Neural cell (in vitro differentiated cells): ENCODE data around the gene CFAP47. TPM values are rescaled to one million over a fixed set of nuclear protein-coding genes. Genes with fewer than 3 reads are reported as not detected.
A peak's percentile ranks its signal among the peaks of the same experiment; 100 is the strongest.

Experiments
- H2AFZ ChIP-seq: fragments of 200-600, 300-800 bp; sonication (generic), shearing (Covaris generic); 2 replicates; pipeline ENCODE4 v1.6.0; 2014; ENCODE audit warnings: low read depth, mild to moderate bottlenecking, antibody characterized with exemption, low read length, moderate library complexity
- H3F3A ChIP-seq: fragments of 200-600 bp; shearing (Covaris generic); 2 replicates; pipeline ENCODE4 v1.6.1; 2016; ENCODE audit warnings: mild to moderate bottlenecking, moderate library complexity, mixed read lengths, antibody characterized with exemption, low read length; ENCODE audit not compliant: insufficient read depth, poor library complexity, severe bottlenecking
- H3K27ac ChIP-seq: fragments of 200-600, 300-800 bp; sonication (generic), shearing (Covaris generic); 2 replicates; pipeline ENCODE4 v1.5.1; 2014; ENCODE audit warnings: mild to moderate bottlenecking, low read length, moderate library complexity
- H3K27me3 ChIP-seq: fragments of 300-800, 200-600 bp; sonication (generic), shearing (Covaris generic); 2 replicates; pipeline ENCODE4 v1.6.0; 2014; ENCODE audit warnings: mild to moderate bottlenecking, low read depth, low read length, moderate library complexity; ENCODE audit not compliant: insufficient read depth
- H3K36me3 ChIP-seq: fragments of 300-800, 200-600 bp; sonication (generic), shearing (Covaris generic); 2 replicates; pipeline ENCODE4 v1.5.1; 2014; ENCODE audit warnings: mild to moderate bottlenecking, antibody characterized with exemption, low read length, moderate library complexity; ENCODE audit not compliant: insufficient read depth
- H3K4me2 ChIP-seq: fragments of 300-800, 200-600 bp; sonication (generic), shearing (Covaris generic); 2 replicates; pipeline ENCODE4 v1.6.0; 2014; ENCODE audit warnings: mild to moderate bottlenecking, low read length
- H3K4me3 ChIP-seq: fragments of 300-800, 200-600 bp; sonication (generic), shearing (Covaris generic); 2 replicates; pipeline ENCODE4 v1.5.1; 2014; ENCODE audit warnings: mild to moderate bottlenecking, low read length, moderate library complexity
- H3K79me2 ChIP-seq: fragments of 200-600 bp; shearing (Covaris generic); replicated peaks from 2 replicates; pipeline ENCODE4 v1.6.0; 2014; ENCODE audit warnings: mild to moderate bottlenecking, low read length, moderate library complexity; ENCODE audit not compliant: insufficient read depth
- H3K9ac ChIP-seq: fragments of 300-800, 200-600 bp; sonication (generic), shearing (Covaris generic); 2 replicates; pipeline ENCODE4 v1.6.1; 2016; ENCODE audit warnings: mild to moderate bottlenecking, low read length, mixed read lengths
- H3K9me2 ChIP-seq: fragments of 200-600 bp; shearing (Covaris generic); 2 replicates; pipeline ENCODE4 v1.6.1; 2016; ENCODE audit warnings: mild to moderate bottlenecking, low read length, mixed read lengths; ENCODE audit not compliant: insufficient read depth
- H3K9me3 ChIP-seq: fragments of 200-600, 300-800 bp; sonication (generic), shearing (Covaris generic); 2 replicates; pipeline ENCODE4 v1.6.1; 2016; ENCODE audit warnings: mild to moderate bottlenecking, mixed run types, low read length, moderate library complexity, mixed read lengths
- H4K20me1 ChIP-seq: fragments of 200-600 bp; shearing (Covaris generic); 2 replicates; pipeline ENCODE4 v1.6.1; 2016; ENCODE audit warnings: mild to moderate bottlenecking, mixed run types; ENCODE audit not compliant: insufficient read depth
- EP300 ChIP-seq: fragments of 450-650 bp; conservative IDR thresholded peaks from 2 replicates; pipeline ENCODE4 v1.6.1; 2014; ENCODE audit warnings: antibody characterized with exemption, mild to moderate bottlenecking, moderate library complexity; ENCODE audit not compliant: poor library complexity, severe bottlenecking
- EZH2 ChIP-seq: fragments of 200-600, 300-800 bp; shearing (Covaris generic), sonication (generic); IDR thresholded peaks from 2 replicates; pipeline ENCODE4 v1.6.1; 2014; ENCODE audit warnings: antibody characterized with exemption, low read length, borderline replicate concordance, mild to moderate bottlenecking; ENCODE audit not compliant: insufficient read depth, poor library complexity, severe bottlenecking
- MXI1 ChIP-seq: fragments of 450-650 bp; conservative IDR thresholded peaks from 2 replicates; pipeline ENCODE4 v1.6.1; 2014; ENCODE audit warnings: antibody characterized with exemption, mild to moderate bottlenecking; ENCODE audit not compliant: poor library complexity, severe bottlenecking
- POLR2AphosphoS5 ChIP-seq: IDR thresholded peaks from 2 replicates; pipeline ENCODE4 v1.6.1; 2012
- RAD21 ChIP-seq: fragments of 450-650 bp; conservative IDR thresholded peaks from 2 replicates; pipeline ENCODE4 v1.6.1; 2014; ENCODE audit warnings: antibody characterized with exemption, mild to moderate bottlenecking, moderate library complexity
- SMC3 ChIP-seq: fragments of 450-650 bp; conservative IDR thresholded peaks from 2 replicates; pipeline ENCODE4 v1.6.1; 2014; ENCODE audit warnings: antibody characterized with exemption, mild to moderate bottlenecking, moderate library complexity; ENCODE audit not compliant: poor library complexity
- TAF1 ChIP-seq: IDR thresholded peaks from 2 replicates; pipeline ENCODE4 v1.6.1; 2012; ENCODE audit warnings: low read depth
- polyA plus RNA-seq: library from polyadenylated mRNA; depleted of rRNA; stranded (reverse); fragments of >200 nt; gene quantifications from 2 replicates; pipeline ENCODE4 v1.2.3, GENCODE V29; 2014
- TF ChIP-seq, protein P1 (sequence below): fragments of 450-650 bp; IDR thresholded peaks from 2 replicates; pipeline ENCODE4 v1.5.1; 2014; ENCODE audit warnings: antibody characterized with exemption, mild to moderate bottlenecking, moderate library complexity; ENCODE audit not compliant: poor library complexity, severe bottlenecking
- TF ChIP-seq, protein P2 (sequence below): IDR thresholded peaks from 2 replicates; pipeline ENCODE4 v1.6.1; 2012; ENCODE audit warnings: borderline replicate concordance

CFAP47 gene
- polyA plus RNA-seq, 1 donor from 2014 or later: not detected

DNA sequence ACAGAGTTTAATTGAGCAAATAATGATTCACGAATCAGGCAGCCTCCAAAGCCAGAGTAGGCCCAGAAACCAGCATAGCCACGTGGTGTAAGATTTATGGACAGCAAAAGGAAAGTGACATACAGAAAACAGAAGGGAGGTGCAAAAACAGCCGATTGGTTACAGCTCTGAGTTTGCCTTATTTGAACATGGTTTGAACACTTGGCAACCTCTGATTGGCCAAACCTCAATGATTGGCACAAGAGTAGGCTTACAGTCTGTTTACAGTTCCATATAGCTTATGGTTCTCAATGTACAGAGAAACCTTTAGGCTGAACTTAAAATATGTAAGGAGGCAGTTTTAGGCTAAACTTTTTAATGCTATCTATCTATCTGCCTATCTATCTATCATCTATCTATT is 394.8 kb downstream of the CFAP47 start:
- Histone ChIP-seq H3K27me3 (no peaks in the 10 kb centered on the region), H3K79me2 (no peaks in the 10 kb centered on the region), H3K4me3 (no peak overlapping the region), H3K9me3 (no peaks in the 10 kb centered on the region), H3F3A (no peaks in the 10 kb centered on the region), H3K27ac (no peak overlapping the region), H3K9ac (no peak overlapping the region), H3K4me2 (no peak overlapping the region), H3K9me2 (no peaks in the 10 kb centered on the region), H4K20me1 (no peaks in the 10 kb centered on the region), H2AFZ (no peak overlapping the region), H3K36me3 (no peaks in the 10 kb centered on the region)
- no peak for TF ChIP-seq TAF1
- TF ChIP-seq, protein P1, sequence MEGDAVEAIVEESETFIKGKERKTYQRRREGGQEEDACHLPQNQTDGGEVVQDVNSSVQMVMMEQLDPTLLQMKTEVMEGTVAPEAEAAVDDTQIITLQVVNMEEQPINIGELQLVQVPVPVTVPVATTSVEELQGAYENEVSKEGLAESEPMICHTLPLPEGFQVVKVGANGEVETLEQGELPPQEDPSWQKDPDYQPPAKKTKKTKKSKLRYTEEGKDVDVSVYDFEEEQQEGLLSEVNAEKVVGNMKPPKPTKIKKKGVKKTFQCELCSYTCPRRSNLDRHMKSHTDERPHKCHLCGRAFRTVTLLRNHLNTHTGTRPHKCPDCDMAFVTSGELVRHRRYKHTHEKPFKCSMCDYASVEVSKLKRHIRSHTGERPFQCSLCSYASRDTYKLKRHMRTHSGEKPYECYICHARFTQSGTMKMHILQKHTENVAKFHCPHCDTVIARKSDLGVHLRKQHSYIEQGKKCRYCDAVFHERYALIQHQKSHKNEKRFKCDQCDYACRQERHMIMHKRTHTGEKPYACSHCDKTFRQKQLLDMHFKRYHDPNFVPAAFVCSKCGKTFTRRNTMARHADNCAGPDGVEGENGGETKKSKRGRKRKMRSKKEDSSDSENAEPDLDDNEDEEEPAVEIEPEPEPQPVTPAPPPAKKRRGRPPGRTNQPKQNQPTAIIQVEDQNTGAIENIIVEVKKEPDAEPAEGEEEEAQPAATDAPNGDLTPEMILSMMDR: no peak

DNA sequence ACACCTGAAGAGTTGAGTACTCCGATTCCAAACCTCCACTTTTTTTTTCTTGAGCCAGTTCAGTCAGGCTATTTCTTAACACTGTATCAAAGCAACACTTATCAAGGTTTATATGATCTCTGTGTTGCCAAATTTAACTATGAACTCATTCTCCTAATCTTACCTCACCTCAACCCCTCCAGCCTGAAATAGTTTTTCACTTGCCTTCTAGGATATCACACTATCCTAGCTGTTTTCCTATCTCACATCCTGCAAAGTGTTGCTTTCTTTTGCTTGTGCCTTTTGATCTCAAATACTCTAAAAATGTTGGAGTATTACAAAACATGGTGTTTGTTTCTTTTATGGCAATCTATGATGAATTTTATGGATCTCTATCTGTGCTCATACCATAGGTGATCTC is 415.0 kb downstream of the CFAP47 start:
- H3K9ac ChIP-seq: no peak overlapping the region
- no peaks in the 10 kb centered on the region for H3K79me2 ChIP-seq
- no peaks in the 10 kb centered on the region for H3K9me3 ChIP-seq
- TF ChIP-seq, protein P1: no peak
- TF ChIP-seq RAD21: no peak
- TF ChIP-seq EP300: no peak
- H2AFZ ChIP-seq: no peak overlapping the region
- no peak overlapping the region for H3K4me2 ChIP-seq
- no peaks in the 10 kb centered on the region for H4K20me1 ChIP-seq
- H3K27ac ChIP-seq: peak overlapping the region; percentile 70
- no peaks in the 10 kb centered on the region for H3K36me3 ChIP-seq
- H3K27me3 ChIP-seq: no peaks in the 10 kb centered on the region
- H3K4me3 ChIP-seq: no peak overlapping the region
- H3K9me2 ChIP-seq: no peaks in the 10 kb centered on the region
- no peaks in the 10 kb centered on the region for H3F3A ChIP-seq

DNA sequence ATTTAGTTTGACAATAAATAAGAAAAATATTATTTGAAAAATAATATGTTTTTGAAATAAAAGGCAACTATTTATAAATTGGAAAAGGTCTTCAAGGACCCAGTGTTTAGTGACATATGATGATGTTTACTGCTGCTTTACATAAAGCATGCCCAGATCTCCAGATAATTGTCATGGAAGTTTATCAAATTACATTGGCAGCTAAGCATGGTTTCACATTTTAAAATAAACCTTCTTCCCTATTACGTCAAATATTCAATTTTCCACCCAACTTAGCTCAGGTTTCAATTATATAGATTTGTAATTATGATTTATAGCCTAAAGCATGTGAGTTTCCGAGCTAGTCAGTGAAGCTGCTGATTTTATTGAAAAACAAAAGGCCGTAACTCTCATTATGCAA is 417.2 kb downstream of the CFAP47 start:
- H3K9me2 ChIP-seq: no peaks in the 10 kb centered on the region
- no peaks in the 10 kb centered on the region for H4K20me1 ChIP-seq
- TF ChIP-seq, protein P1: no peak
- no peak for TF ChIP-seq SMC3
- no peak for TF ChIP-seq EZH2
- TF ChIP-seq POLR2AphosphoS5: no peak
- TF ChIP-seq EP300: no peak
- TF ChIP-seq TAF1: no peak
- TF ChIP-seq MXI1: no peak
- TF ChIP-seq, protein P2, sequence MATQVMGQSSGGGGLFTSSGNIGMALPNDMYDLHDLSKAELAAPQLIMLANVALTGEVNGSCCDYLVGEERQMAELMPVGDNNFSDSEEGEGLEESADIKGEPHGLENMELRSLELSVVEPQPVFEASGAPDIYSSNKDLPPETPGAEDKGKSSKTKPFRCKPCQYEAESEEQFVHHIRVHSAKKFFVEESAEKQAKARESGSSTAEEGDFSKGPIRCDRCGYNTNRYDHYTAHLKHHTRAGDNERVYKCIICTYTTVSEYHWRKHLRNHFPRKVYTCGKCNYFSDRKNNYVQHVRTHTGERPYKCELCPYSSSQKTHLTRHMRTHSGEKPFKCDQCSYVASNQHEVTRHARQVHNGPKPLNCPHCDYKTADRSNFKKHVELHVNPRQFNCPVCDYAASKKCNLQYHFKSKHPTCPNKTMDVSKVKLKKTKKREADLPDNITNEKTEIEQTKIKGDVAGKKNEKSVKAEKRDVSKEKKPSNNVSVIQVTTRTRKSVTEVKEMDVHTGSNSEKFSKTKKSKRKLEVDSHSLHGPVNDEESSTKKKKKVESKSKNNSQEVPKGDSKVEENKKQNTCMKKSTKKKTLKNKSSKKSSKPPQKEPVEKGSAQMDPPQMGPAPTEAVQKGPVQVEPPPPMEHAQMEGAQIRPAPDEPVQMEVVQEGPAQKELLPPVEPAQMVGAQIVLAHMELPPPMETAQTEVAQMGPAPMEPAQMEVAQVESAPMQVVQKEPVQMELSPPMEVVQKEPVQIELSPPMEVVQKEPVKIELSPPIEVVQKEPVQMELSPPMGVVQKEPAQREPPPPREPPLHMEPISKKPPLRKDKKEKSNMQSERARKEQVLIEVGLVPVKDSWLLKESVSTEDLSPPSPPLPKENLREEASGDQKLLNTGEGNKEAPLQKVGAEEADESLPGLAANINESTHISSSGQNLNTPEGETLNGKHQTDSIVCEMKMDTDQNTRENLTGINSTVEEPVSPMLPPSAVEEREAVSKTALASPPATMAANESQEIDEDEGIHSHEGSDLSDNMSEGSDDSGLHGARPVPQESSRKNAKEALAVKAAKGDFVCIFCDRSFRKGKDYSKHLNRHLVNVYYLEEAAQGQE: no peak
- no peak for TF ChIP-seq RAD21
- peak overlapping the region; percentile 55 for H3K27ac ChIP-seq
- H3K4me3 ChIP-seq: no peak overlapping the region
- no peaks in the 10 kb centered on the region for H3K27me3 ChIP-seq
- H2AFZ ChIP-seq: no peak overlapping the region
- H3K9ac ChIP-seq: no peak overlapping the region
- H3K4me2 ChIP-seq: no peak overlapping the region
- H3K9me3 ChIP-seq: no peaks in the 10 kb centered on the region
- H3K79me2 ChIP-seq: no peaks in the 10 kb centered on the region
- H3K36me3 ChIP-seq: no peaks in the 10 kb centered on the region
- no peaks in the 10 kb centered on the region for H3F3A ChIP-seq
